Stimulated activated CD8-positive, alpha-beta memory T cell treated with anti-CD3 and anti-CD28 coated beads, Interleukin-12 subunit alpha, Interleukin-12 subunit beta, amount 100 ng/mL, for 24 hours (primary cell): ENCODE data around the gene ADGRD2.

Experiments
- DNase-seq: peaks from one replicate; pipeline ENCODE4 v3.0.0-alpha.2; 2020; ENCODE audit errors: extremely low read depth

ADGRD2 gene

DNA sequence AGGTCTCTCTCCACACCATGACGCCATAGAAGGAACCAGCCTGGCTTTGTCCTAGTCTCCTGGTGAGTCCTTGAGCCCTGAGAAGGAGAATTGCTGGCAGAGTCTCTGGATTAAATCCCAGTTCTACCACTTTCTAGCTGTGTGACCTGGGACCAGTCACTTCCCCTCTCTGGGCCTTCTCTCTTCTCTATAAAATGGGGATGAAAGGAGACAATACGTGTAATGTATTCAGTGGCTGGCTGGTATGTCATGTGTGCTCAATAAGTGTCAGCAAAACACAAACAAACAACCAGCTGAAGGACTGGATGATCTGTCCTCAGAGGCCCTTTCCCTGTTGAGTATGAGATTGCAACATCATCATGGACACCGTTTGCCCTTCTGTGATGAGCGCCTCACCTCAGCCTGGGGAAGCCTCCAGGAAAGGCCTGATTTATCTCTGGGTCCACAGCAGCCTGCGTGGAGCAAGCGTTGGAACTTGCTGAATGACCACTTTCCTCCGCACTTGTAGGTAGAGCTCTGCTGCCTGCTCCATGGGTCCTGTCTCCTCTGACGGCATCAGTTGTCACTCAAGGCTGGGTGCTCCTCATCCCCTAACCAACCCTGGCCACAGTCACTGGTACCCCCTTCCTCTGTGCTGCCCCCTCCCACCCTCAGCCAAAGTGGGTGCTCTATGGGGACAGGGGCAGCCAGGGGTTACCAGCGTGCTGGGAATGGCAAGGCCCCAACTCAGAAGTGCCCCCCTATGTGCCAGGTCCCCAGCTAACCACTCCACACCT lies 60.6 kb downstream of the ADGRD2 start:
- DNase-seq: no peak

DNA sequence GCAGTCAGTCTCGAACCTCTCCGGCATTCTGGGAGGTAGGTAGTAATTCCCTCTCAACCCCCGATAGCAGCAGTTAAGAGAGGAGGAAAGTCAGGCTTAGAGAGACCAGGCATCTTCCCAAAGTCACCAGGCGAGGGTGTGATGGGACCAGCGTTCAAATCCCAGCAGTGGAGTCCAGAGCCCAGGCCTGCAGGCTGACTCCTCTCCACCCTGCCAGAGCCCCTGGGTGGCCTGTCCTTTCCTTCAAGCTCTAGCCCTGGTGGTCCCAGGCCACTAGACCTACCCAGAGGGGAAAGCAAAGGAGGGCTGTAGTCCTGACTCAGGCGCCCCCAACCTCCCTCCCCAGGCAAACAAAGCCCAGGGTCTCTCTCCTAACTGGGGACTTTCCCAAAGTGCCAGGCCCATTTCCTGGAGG lies 61.2 kb downstream of the ADGRD2 start:
- DNase-seq: no peak

- no peak for DNase-seq
These were observed 61.9 kb downstream of the ADGRD2 start for GRCh38 chr9:124511891-124512805.

DNA sequence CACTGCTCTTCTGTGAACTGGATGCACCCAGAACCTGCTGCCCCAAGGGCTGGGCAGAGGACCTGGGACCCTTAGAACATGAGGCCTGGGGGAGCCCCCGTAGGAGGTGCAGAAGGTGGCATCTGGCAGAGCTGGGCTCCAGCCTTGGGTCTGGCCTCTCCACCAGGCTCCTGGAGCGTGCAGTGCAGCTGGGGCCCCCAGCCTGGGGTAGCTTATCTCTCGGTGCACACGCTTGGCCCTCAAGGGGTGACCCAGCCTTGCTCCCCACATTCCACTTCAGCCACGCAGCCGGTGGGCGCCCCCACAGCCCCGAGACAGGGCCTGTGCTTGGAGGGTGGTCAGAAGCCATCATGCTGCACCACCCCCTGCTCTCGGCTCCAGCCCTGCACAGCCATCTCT lies 62.6 kb downstream of the ADGRD2 start:
- DNase-seq: no peak

- no peak for DNase-seq
These were observed 63.2 kb downstream of the ADGRD2 start for GRCh38 chr9:124513376-124513994.

DNA sequence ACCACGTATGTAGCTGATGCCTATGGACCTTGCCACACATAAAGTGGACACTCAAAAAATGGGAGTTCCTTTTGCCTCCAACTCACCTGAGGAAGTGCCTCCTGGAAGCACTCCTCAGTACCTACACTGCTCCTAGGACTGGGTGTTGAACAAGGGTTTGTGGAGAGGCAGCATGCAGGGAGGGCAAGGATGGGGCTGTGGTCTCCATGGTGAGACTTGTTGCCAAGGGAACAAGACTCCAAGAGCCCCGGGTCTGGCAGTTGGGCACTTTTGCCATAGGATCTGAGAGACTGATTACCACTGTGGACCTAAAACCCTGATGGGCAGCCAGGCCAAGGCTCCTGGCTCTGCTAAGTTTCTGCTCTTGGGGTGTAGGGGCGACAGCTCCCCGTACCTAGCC lies 63.9 kb downstream of the ADGRD2 start:
- DNase-seq: no peak

DNA sequence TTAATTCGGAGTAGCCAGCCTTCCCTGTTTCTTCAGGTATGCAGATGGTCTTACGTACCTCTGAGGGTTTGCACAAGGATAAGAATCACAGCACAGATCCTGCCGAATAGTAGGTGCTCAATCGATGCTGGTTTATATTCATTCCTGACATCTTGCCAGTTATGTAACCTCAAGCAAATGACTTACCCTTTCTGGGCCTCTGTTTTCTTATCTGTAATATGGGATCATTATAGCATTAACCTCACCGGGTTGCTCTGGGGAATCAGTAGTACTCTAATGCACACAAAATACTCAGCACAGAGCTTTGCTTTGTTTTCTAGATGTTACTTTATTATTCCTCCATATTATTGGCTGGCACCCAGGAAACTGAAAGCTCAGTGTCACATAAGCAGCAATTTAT lies 64.6 kb downstream of the ADGRD2 start:
- DNase-seq: no peak

- no peak for DNase-seq
These were observed 67.3 kb downstream of the ADGRD2 start for GRCh38 chr9:124517600-124517999.

DNA sequence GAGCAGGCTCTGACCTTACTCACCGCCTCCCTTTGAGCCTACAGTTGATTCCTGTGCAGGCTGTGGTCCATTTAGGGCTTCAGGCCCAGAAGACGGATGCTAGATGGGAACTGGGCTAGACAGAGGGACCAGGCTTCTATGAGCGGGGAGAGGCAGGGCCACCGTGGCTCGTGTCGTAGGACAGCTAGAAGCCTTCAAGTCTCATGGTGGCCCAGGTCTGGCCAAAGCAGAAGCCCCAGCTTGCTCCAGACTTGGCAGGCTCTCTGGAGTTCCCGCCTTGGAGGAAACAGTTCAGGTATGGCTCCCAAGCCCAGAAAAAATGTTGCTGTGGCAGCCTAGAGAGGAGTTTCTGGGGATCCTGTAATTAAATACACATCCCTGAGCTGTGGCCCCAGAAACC lies 67.9 kb downstream of the ADGRD2 start:
- no peak for DNase-seq

GRCh38 chr9:124520206-124520596 lies 70.0 kb downstream of the ADGRD2 start:
- DNase-seq: no peak

- DNase-seq: no peak
These were observed 70.9 kb downstream of the ADGRD2 start for GRCh38 chr9:124521142-124521541.

GRCh38 chr9:124522121-124523098 lies 72.2 kb downstream of the ADGRD2 start:
- DNase-seq: no peak

GRCh38 chr9:124526174-124526573 lies 75.9 kb downstream of the ADGRD2 start:
- no peak for DNase-seq

DNA sequence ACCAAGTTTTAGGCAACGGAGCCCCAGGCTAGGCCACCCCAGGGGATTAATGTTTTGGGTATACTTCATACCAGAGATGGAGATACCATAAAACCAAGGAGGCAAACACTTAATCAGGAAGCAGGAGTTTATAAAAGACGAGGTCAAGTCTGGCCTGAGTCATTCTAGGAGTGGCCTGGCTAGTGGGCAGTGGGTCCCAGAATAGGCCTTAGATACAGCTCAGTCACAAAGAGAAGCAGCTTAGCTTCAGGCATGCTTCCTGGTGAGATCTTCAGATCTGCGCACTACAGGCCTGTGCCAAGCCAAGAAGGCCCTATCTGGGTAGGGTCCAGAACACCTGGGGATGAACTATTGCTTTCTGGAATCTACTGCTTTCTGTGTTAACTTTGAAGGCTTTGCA lies 77.5 kb downstream of the ADGRD2 start:
- no peak for DNase-seq
